Measurements from ENCODE around the gene ABCA6. TPM values are rescaled to one million over a fixed set of nuclear protein-coding genes. Genes with fewer than 3 reads are reported as not detected.

Gene ABCA6
- total RNA-seq, 2 experiments from 2014 or later = not detected

DNA sequence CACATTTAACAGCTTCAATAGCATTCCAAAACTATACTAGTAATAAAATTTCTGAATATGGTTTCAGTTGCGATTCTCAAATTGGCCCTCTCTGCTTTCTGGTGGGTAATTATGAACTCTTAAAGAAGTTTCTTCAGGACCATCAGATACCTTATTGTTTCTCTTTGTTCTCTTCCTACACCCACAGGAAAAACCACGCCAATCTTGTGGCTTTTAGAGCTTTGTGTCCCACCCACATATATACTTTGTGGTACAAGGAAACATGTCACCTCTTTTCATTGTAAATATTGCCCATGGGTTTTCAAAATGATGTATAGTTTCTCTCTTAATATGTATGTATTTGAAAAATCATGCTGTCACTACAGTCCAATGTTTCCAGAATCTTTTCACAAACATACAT is 93.1 kb downstream of the ABCA6 start:
- Mint-ChIP-seq H3K4me1 (ENCODE audit: low read depth) (no peaks in the 10 kb centered on the region), H3K27me3 (ENCODE audit: low read depth) (peaks cover 4% of the 10 kb centered on the region), H3K4me3 (no peak overlapping the region), H3K9me3 (peaks cover 3% of the 10 kb centered on the region), H3K36me3 (ENCODE audit: low read depth) (no peaks in the 10 kb centered on the region), H3K27ac (no peak overlapping the region)
- CTCF ChIA-PET = no interaction called here
- no peak for DNase-seq
- intact Hi-C loops (cut with micrococcal nuclease) = no loop called here

DNA sequence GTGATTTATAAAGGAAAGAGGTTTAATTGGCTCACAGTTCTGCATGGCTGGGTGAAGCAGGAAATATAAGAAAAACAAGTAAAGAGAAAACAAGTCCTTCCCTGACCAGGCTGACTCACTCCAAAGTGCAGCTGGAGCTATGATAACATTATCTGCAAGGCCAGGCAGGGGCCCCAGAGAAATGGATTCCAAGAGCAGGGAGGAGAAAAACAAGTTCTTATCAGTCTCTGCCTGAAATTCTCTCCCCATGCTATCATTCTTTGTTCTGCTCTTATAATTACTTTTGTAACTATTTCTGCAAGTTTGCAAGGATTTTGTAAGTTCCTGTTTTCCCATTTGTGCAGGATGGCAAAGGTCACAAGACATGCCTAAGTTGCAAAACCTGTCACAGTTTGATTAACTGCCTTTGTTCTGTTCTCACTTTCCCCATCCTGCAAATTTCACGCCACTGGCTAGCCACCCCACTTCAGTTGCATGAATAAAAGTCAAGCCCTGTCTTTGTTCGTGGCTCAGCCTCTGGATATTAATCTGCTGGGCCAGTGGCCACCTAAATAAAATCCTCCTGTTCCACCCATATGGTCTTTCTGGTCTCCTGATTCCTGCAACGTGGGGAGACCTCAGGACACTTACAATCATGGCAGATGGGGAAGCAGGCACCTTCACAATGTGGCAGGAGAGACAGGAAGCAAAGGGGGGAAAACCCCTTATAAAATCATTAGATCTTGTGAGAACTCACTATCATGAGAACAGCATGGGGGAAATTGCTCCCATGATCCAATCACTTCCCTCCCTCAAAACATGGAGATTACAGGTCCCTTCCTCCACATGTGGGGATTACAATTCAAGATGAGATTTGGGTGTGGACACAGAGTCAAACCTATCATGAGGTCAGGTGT is 94.1 kb downstream of the ABCA6 start:
- DNase-seq = no peak
- Mint-ChIP-seq H3K36me3 (ENCODE audit: low read depth) (no peaks in the 10 kb centered on the region), H3K4me3 (no peak overlapping the region), H3K27ac (no peak overlapping the region), H3K9me3 (no peaks in the 10 kb centered on the region), H3K4me1 (ENCODE audit: low read depth) (no peaks in the 10 kb centered on the region), H3K27me3 (ENCODE audit: low read depth) (peaks cover 4% of the 10 kb centered on the region)
- intact Hi-C loops (cut with micrococcal nuclease) = no loop called here
- CTCF ChIA-PET = no interaction called here

GRCh38 chr17:69046121-69046807 is 95.4 kb downstream of the ABCA6 start:
- no peak for DNase-seq
- H3K27ac Mint-ChIP-seq = no peak overlapping the region
- no peaks in the 10 kb centered on the region for H3K36me3 Mint-ChIP-seq (ENCODE audit: low read depth)
- intact Hi-C loops (cut with micrococcal nuclease) = no loop called here
- H3K4me1 Mint-ChIP-seq (ENCODE audit: low read depth) = no peaks in the 10 kb centered on the region
- H3K27me3 Mint-ChIP-seq (ENCODE audit: low read depth) = peaks cover 4% of the 10 kb centered on the region
- CTCF ChIA-PET = no interaction called here
- H3K9me3 Mint-ChIP-seq = no peaks in the 10 kb centered on the region
- H3K4me3 Mint-ChIP-seq = no peak overlapping the region

DNA sequence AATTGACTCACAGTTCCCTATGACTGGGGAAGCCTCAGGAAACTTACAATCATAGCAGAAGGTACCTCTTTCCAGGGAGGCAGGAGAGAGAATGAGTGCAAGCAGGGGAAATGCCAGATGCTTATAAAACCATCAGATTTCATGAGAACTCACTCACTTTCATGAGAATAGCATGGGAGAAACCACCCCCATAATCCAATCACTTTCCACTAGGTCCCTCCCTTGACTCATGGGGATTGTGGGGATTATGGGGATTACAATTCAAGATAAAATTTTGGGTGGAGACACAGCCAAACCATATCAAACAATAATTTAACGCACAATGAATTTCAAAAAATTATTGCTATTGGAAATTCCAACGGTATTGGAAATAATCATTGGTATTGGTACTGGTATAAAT is 96.0 kb downstream of the ABCA6 start:
- Mint-ChIP-seq H3K4me3 (no peak overlapping the region), H3K27me3 (ENCODE audit: low read depth) (peaks cover 4% of the 10 kb centered on the region), H3K27ac (no peak overlapping the region), H3K4me1 (ENCODE audit: low read depth) (no peaks in the 10 kb centered on the region), H3K9me3 (no peaks in the 10 kb centered on the region), H3K36me3 (ENCODE audit: low read depth) (no peaks in the 10 kb centered on the region)
- CTCF ChIA-PET = no interaction called here
- intact Hi-C loops (cut with micrococcal nuclease) = no loop called here
- no peak for DNase-seq

DNA sequence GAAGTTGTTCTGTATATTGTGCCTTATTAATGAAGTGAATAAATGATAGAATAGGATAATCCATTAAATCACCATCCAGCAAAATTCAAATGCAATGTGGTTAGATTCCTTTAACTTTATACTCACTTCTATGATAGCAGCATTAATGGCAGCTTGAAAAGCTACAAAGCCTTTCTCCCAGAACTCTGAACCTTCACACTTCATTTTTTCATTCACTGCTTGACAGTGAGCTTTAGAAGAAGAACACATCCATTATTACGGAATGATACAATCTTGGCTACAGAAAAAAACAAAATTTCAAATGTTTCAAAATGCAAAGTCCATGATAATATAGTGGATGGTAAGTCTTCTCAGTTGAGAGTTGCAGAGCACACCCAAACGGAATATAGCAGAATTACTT is 97.3 kb downstream of the ABCA6 start:
- CTCF ChIA-PET = no interaction called here

DNA sequence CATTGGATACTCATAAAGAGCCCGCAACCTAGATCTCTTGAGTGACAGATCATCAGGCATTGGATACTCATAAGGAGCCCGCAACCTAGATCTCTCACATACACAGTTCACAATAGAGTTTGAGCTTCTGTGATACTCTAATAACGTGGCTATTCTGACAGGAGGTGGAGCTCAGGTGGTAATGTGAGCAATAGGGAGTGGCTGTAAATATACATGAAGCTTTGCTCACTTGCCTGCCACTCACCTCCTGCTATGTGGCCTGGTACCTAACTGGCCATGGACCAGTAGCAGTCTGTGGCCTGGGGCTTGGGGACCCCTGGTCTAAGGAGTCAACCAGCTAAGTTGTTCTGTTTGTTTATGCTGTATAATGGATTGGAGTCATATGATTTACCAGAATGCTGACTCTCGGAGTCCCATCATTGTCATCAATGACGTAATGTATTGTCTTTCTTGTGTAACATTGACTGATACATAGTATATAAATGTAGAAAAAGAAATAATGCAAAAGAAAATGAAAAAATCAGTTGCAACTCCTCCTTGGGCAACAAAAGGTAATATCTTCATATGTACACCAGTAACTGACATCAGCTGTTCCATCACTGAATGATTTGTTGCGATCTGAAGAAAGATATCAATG is 98.5 kb downstream of the ABCA6 start:
- Mint-ChIP-seq H3K27me3 (ENCODE audit: low read depth) (no peaks in the 10 kb centered on the region), H3K9me3 (no peaks in the 10 kb centered on the region), H3K27ac (no peak overlapping the region), H3K36me3 (ENCODE audit: low read depth) (no peaks in the 10 kb centered on the region), H3K4me3 (no peak overlapping the region), H3K4me1 (ENCODE audit: low read depth) (no peaks in the 10 kb centered on the region)
- intact Hi-C loops (cut with micrococcal nuclease) = no loop called here
- CTCF ChIA-PET = no interaction called here
- DNase-seq = no peak

More for the DNA sequence above, 97.3 kb downstream of the ABCA6 start:
- Mint-ChIP-seq H3K4me1 (ENCODE audit: low read depth) (no peaks in the 10 kb centered on the region), H3K27me3 (ENCODE audit: low read depth) (peaks cover 2% of the 10 kb centered on the region), H3K9me3 (no peaks in the 10 kb centered on the region), H3K4me3 (no peak overlapping the region), H3K36me3 (ENCODE audit: low read depth) (no peaks in the 10 kb centered on the region), H3K27ac (no peak overlapping the region)
- intact Hi-C loops (cut with micrococcal nuclease) = no loop called here
- DNase-seq = no peak

DNA sequence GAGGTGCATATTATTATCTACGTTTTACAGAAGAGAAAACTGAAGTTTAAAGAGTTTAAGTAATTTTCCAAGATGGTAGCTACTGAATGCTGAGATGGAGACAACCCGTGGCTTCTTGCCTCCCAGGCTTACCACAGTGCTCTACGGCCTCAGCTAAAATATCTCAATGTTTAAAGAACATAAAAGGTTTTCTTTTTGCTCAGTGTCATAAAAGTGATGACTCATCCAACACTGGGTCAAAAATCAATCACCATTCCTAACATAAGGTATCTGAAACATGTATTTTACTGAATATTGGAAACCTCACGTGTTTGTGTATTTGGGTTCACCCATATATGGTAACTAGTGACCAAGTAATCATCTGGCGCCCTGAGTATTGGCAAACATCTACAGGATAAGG is 99.4 kb downstream of the ABCA6 start:
- intact Hi-C loops (cut with micrococcal nuclease) = no loop called here
- CTCF ChIA-PET = no interaction called here
- peaks cover 2% of the 10 kb centered on the region for H3K27me3 Mint-ChIP-seq (ENCODE audit: low read depth)
- no peaks in the 10 kb centered on the region for H3K36me3 Mint-ChIP-seq (ENCODE audit: low read depth)
- no peak overlapping the region for H3K4me3 Mint-ChIP-seq
- H3K9me3 Mint-ChIP-seq = peaks cover 2% of the 10 kb centered on the region
- no peaks in the 10 kb centered on the region for H3K4me1 Mint-ChIP-seq (ENCODE audit: low read depth)
- DNase-seq = no peak
- no peak overlapping the region for H3K27ac Mint-ChIP-seq

GRCh38 chr17:69031839-69032238 is 109.9 kb downstream of the ABCA6 start:
- Mint-ChIP-seq H3K4me1 (ENCODE audit: low read depth) (no peaks in the 10 kb centered on the region), H3K4me3 (no peak overlapping the region), H3K36me3 (ENCODE audit: low read depth) (no peaks in the 10 kb centered on the region), H3K27me3 (ENCODE audit: low read depth) (peaks cover 14% of the 10 kb centered on the region), H3K9me3 (peaks cover 2% of the 10 kb centered on the region), H3K27ac (no peak overlapping the region)
- intact Hi-C loops (cut with micrococcal nuclease) = no loop called here
- DNase-seq = no peak
- CTCF ChIA-PET = no interaction called here

GRCh38 chr17:69030169-69030568 is 111.5 kb downstream of the ABCA6 start:
- H3K9me3 Mint-ChIP-seq = no peaks in the 10 kb centered on the region
- H3K27me3 Mint-ChIP-seq (ENCODE audit: low read depth) = peaks cover 14% of the 10 kb centered on the region
- no peak overlapping the region for H3K4me3 Mint-ChIP-seq
- H3K4me1 Mint-ChIP-seq (ENCODE audit: low read depth) = no peaks in the 10 kb centered on the region
- intact Hi-C loops (cut with micrococcal nuclease) = no loop called here
- H3K36me3 Mint-ChIP-seq (ENCODE audit: low read depth) = no peaks in the 10 kb centered on the region
- CTCF ChIA-PET = interaction anchor here (0.6 kb wide), 1 partner anchor 692 kb away, joined by 6 read pairs; no protein-coding TSS in a partner anchor
- no peak for DNase-seq
- no peak overlapping the region for H3K27ac Mint-ChIP-seq

Small RNAs within 50 kb of the gene (microRNA-seq; reads per million reads assigned to microRNA genes)
- not detected for gene MIR4524A (ENCODE audit: borderline microRNAs expressed, borderline replicate concordance)
- not detected for gene MIR4524B (ENCODE audit: borderline microRNAs expressed, borderline replicate concordance)

Other genes with a start within 250 kb of the ABCA6 start
- not detected for gene ABCA8, start 186.5 kb downstream of the ABCA6 start, total RNA-seq
- not detected for gene ABCA9, start 81.0 kb downstream of the ABCA6 start, total RNA-seq
- gene ABCA10, start 86.9 kb upstream of the ABCA6 start, total RNA-seq = under 1 TPM; 0.07 to 0.14 TPM
- gene ABCA5, start 185.2 kb upstream of the ABCA6 start, total RNA-seq = 10 to 100 TPM; 14.3 to 15.1 TPM